Right lobe of liver (tissue), 4 donors: ENCODE results near the gene ZNF17.

Experiments used
- POLR2A ChIP-seq: fragments of 450-650 bp; IDR thresholded peaks from one replicate; pipeline ENCODE4 v1.6.1; 2017; ENCODE audit warnings: antibody characterized with exemption, mild to moderate bottlenecking
- TF ChIP-seq, protein P1 (sequence below), 4 donors: fragments of 200-600 bp in 3 of 4; fragments of 450-650 bp in 1 of 4; IDR thresholded peaks; one replicate each; pipeline versions ENCODE4 v1.5.1 to v1.8.0; 2016 to 2022; ENCODE audit warnings: antibody characterized with exemption in 4 of 4, mild to moderate bottlenecking in 2 of 4
- donor health status: DM: no; HTN: no; CAD: no.
- donor health status: DM: no; HTN: no; CAD: no.
- donor health status: DM: no; HTN: yes; CAD: no.

- TF ChIP-seq, protein P1, sequence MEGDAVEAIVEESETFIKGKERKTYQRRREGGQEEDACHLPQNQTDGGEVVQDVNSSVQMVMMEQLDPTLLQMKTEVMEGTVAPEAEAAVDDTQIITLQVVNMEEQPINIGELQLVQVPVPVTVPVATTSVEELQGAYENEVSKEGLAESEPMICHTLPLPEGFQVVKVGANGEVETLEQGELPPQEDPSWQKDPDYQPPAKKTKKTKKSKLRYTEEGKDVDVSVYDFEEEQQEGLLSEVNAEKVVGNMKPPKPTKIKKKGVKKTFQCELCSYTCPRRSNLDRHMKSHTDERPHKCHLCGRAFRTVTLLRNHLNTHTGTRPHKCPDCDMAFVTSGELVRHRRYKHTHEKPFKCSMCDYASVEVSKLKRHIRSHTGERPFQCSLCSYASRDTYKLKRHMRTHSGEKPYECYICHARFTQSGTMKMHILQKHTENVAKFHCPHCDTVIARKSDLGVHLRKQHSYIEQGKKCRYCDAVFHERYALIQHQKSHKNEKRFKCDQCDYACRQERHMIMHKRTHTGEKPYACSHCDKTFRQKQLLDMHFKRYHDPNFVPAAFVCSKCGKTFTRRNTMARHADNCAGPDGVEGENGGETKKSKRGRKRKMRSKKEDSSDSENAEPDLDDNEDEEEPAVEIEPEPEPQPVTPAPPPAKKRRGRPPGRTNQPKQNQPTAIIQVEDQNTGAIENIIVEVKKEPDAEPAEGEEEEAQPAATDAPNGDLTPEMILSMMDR (IDR thresholded peaks at IDR 0.05) = no peak
- TF ChIP-seq POLR2A = no peak
Measured at GRCh38 chr19:57466489-57466888, 55.5 kb downstream of the ZNF17 start.
